Body of pancreas (tissue), 4 donors: Measurements from ENCODE around the gene BTN3A1.

Experiments used
- CTCF ChIP-seq, 7 experiments: fragments of 450-650 bp in 4 of 7; fragments of 200-600 bp in 3 of 7; sonication (generic) in 3 of 7; IDR thresholded peaks; one replicate each; pipeline ENCODE4 v1.5.1; 2016 to 2019; ENCODE audit warnings: antibody characterized with exemption in 7 of 7
- POLR2A ChIP-seq, 3 donors: fragments of 450-650 bp; IDR thresholded peaks; one replicate each; pipeline ENCODE4 v1.6.1; 2016; ENCODE audit warnings: antibody characterized with exemption in 3 of 3, mild to moderate bottlenecking in 2 of 3

GRCh38 chr6:26412954-26413353 is 10.9 kb downstream of the BTN3A1 start:
- TF ChIP-seq POLR2A (IDR thresholded peaks at IDR 0.05) (no peak), CTCF (IDR thresholded peaks at IDR 0.05) (no peak)
